Measurements from ENCODE around the gene DIAPH3.

DIAPH3 gene

GRCh38 chr13:60016229-60016628 lies 147.5 kb downstream of the DIAPH3 start:
- no peak for DNase-seq

GRCh38 chr13:60013166-60013565 lies 150.6 kb downstream of the DIAPH3 start:
- DNase-seq: no peak

- no peak for DNase-seq
Observed at GRCh38 chr13:60012488-60012887, 151.2 kb downstream of the DIAPH3 start.

GRCh38 chr13:60009300-60010253 lies 154.2 kb downstream of the DIAPH3 start:
- no peak for DNase-seq

- peak; percentile 4 for DNase-seq
Observed at GRCh38 chr13:60001889-60002288, 161.8 kb downstream of the DIAPH3 start.

GRCh38 chr13:60000976-60001375 lies 162.8 kb downstream of the DIAPH3 start:
- DNase-seq: no peak

GRCh38 chr13:60000081-60000480 lies 163.6 kb downstream of the DIAPH3 start:
- peak; percentile 74 for DNase-seq

- DNase-seq: peak; percentile 63
Observed at GRCh38 chr13:59997976-59998375, 165.8 kb downstream of the DIAPH3 start.

GRCh38 chr13:59996461-59996980 lies 167.2 kb downstream of the DIAPH3 start:
- DNase-seq: no peak

- no peak for DNase-seq
Observed at GRCh38 chr13:59991395-59991794, 172.3 kb downstream of the DIAPH3 start.

GRCh38 chr13:59982631-59983382 lies 180.9 kb downstream of the DIAPH3 start:
- peak; percentile 27 for DNase-seq

GRCh38 chr13:59979589-59979988 lies 184.1 kb downstream of the DIAPH3 start:
- no peak for DNase-seq

- no peak for DNase-seq
Observed at GRCh38 chr13:59978862-59979261, 184.9 kb downstream of the DIAPH3 start.

GRCh38 chr13:59976856-59977255 lies 186.9 kb downstream of the DIAPH3 start:
- no peak for DNase-seq

GRCh38 chr13:59975807-59976435 lies 187.8 kb downstream of the DIAPH3 start:
- no peak for DNase-seq

- DNase-seq: no peak
Observed at GRCh38 chr13:59970847-59971246, 192.9 kb downstream of the DIAPH3 start.

GRCh38 chr13:59963827-59964226 lies 199.9 kb downstream of the DIAPH3 start:
- no peak for DNase-seq

GRCh38 chr13:59963383-59963782 lies 200.3 kb downstream of the DIAPH3 start:
- no peak for DNase-seq

GRCh38 chr13:59962343-59962742 lies 201.4 kb downstream of the DIAPH3 start:
- no peak for DNase-seq

GRCh38 chr13:59960683-59961082 lies 203.0 kb downstream of the DIAPH3 start:
- no peak for DNase-seq

- no peak for DNase-seq
Observed at GRCh38 chr13:59957438-59957837, 206.3 kb downstream of the DIAPH3 start.

GRCh38 chr13:59954601-59955000 lies 209.1 kb downstream of the DIAPH3 start:
- DNase-seq: no peak

GRCh38 chr13:59951011-59951410 lies 212.7 kb downstream of the DIAPH3 start:
- DNase-seq: no peak
